HG03097 (cell line): ENCODE results near the gene FAM111A.

Source experiments
- ATAC-seq: cut with Tn5 transposase; IDR thresholded peaks from one replicate; pipeline ENCODE4 v1.9.1; 2021; ENCODE audit not compliant: unreplicated experiment, low FRiP score

FAM111A gene

DNA sequence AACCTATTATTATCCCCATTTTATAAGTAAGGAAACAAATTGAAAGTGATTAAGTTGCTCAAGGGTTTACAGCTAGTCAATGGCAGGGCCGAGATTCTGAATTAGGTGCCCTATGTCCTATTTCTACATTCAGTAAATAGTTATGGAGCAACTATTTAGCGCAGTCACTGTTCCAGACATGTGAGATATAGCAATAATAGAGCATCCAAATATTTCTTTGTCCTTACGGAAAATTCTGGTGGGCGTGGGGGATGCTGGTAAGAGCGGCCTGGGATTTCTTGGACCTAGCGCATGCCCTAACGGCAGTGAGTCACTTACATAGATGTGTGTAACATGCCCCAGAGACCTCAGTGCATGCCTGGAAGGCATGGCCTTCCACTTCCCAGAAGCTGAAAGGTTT lies 33.7 kb downstream of the FAM111A start:
- ATAC-seq: no peak

DNA sequence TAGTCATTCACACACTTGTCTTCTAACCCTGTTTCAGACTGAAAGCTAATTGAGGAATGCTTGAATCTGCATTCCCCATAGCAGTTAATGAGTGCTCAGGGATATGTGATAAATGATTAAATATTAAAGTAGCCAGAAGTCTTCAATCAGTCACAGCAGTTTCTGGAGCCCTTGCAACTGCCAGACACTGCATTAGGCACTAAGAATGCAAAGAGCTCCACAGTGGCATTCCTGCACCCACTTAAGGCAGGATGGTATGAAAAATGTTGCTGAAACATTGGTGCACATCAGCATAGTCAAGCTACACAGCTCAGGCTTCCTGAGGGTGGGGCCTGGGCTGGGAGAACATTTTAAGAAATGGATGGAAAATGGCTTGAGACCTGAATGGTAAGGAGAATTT lies 35.7 kb downstream of the FAM111A start:
- ATAC-seq: no peak

DNA sequence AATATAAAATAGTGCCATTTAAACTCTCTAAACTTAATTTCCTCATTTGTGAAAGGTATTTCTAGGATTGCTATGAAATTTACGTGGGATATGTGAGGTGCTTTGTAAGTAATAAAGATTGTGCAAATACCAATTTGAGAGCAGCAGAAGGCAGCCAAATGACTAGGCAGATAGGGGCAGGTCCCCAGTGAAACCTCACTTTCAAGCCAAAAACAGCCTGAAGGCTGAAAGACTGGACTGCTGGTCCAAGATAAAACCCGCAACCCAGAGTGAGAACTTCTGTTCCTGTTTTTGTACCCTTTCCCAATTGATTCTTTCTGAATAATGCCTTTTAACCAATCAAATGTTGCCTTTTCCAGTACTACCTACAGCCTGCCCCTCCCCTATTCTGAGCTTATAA lies 36.5 kb downstream of the FAM111A start:
- no peak for ATAC-seq

DNA sequence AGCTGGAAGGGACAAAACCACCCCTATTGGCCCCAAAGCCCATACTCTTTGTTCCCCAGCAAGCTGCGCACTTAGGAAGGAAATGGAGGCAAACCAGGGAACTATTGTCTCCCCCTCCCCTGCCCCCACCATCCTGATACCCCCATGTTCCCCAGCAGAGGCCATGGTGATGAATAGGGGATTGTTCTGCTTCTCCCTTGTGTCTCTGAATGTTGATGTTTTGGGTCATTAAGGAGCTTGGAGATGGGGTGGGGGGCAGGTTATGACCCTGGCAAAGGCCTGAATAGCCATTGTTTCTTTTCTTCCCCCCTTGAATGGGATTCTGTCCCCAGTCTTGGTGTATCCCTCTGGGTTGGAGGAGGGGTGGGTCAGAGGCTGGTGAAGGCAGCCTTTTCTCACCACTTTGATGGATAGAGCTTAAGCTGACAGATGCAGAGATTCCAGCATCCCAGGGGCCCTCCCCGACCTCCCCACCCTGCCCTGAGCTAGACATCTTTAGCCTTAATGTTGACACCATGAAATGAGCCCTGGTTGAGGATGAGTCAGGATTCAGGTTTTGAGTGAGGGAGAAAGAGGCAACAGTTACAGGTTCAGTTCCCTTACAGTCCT lies 37.6 kb downstream of the FAM111A start:
- ATAC-seq: no peak

DNA sequence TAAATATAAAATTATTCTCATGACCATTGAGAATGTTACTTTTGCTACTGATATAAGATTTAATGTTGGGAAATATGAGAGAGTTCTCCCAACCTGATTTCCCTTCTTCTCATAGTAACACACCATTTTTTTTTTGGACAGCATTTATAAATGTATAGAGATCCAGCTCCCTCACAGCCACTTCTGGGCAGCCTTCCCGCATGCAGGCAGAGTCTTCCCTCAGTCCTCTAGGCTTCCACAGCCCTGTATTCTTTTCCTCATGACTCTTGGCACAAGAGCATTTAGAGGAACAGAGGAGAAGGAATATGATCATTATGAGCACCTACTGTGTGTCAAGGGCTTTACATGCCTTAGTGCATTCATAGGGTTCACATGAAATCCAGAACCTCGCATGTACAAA lies 38.3 kb downstream of the FAM111A start:
- ATAC-seq: no peak

DNA sequence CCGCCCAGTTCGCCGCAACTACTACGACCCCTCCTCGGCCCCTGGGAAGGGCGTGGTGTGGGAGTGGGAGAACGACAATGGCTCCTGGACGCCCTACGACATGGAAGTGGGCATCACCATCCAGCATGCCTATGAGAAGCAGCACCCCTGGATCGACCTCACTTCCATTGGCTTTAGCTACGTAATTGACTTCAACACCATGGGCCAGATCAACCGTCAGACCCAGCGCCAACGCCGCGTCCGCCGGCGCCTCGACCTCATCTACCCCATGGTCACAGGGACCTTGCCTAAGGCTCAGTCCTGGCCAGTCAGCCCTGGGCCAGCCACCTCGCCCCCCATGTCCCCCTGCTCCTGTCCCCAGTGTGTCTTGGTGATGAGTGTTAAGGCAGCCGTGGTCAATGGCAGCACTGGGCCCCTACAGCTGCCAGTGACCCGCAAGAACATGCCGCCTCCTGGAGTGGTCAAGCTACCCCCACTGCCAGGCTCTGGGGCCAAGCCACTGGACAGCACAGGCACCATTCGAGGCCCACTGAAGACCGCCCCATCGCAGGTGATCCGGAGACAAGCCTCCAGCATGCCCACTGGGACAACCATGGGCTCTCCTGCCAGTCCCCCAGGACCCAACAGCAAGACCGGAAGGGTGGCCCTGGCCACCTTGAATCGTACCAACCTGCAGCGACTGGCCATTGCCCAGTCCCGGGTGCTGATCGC lies 39.2 kb downstream of the FAM111A start:
- ATAC-seq: no peak

DNA sequence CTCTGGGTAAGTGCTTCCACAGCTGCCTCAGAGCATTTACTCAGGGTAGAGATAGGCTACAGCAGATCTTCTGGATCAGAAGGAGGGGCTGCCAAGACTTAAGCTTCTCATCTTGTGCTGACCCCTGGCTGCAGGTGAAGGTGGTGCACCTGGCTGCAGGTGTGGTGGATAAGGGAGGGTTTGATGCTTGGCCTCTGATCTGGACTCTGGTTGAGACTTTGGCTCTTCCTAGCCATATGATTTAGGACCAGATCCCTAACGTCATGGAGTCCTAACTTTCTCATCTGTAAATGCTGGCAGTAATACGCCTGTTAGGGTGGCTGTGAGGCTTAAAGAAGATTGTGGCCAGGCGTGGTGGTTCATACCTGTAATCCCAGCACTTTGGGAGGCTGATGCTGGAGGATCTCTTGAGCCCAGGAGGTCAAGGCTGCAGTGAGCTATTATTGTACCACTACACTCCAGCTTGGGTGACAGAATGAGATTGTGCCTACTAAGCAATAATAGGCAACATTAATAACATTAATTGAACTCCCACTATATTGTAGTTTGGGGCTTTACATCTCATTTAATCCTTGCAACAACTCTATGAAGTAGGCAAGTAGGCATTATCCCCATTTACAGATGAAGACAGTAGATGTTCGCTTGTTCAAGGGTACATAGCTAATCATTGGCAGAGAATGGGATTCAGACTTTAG lies 39.9 kb downstream of the FAM111A start:
- no peak for ATAC-seq

DNA sequence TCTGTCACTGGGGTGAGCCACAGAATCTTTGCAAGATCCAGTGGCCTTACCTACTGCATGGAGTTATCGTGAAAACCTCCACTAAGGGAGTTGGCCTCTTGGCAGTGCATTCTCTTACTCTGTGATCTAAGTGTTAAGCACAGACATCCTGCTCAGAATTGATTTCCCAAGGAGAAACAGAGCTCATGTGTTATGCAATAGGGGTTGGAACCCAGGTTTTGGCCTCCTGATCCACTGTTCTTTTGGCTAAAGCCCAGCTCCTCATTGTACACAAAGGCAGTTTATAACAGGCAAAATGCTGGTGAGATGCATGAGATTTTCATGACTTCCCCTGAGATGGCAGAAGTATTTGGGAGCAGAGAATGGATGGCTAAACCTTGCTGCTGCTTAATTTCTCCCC lies 41.1 kb downstream of the FAM111A start:
- no peak for ATAC-seq

DNA sequence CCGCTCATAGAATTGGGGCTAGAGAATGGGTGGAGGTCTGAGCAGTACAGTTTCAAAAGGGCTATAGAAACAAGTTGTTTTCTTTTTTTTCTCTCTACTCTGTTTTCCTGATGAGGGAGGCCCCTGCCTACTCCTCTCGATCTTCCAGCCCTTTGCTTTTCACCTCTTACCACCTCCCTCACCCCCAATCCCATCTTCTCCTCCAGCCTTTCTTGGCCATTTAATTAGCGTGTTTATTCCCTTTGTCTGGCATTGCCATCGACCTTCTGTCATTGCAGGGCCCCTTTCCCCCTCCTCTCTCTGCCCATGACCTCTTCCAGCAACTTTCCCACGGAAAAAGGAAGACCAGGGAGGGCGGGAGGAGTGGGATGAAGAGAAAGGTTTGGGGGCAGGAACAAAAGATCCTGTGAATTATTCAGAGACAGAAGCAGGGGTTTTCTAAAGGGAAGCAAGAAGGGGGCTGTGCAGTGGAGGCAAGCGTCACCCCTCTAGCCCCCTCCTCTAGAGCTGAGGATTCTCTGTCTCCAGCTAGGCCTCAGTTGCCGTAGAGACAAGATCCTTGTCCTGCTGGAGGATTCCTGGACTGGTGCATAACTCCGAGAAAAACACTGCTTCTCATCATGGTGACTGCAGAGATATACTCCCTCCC lies 42.2 kb downstream of the FAM111A start:
- ATAC-seq: no peak

DNA sequence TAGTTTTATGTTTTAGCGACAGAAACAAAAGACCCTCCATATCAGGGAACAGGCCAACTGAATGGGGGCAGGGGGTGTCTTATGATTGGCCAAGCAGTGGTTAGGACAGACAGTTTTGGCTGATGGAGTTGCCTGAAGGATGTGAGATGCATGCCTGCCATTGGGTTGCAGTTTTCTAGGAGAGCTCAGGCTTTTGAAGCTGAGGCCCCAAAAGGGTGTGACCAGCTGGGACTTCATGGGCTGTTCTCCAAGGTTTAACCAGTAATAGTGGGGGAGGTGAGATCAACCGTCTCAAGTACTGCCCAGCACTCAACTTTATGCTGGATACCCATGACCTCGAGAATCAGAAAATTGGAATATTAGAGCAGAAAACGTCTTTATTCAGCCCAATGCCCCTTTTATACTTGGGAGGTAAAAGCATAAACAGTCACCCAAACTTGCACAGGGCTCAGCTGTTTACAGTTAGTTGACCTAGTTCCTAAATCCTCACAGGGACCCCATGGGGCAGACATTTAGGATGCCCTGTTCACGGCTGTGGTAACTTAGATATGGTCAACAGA lies 42.8 kb downstream of the FAM111A start:
- ATAC-seq: no peak

DNA sequence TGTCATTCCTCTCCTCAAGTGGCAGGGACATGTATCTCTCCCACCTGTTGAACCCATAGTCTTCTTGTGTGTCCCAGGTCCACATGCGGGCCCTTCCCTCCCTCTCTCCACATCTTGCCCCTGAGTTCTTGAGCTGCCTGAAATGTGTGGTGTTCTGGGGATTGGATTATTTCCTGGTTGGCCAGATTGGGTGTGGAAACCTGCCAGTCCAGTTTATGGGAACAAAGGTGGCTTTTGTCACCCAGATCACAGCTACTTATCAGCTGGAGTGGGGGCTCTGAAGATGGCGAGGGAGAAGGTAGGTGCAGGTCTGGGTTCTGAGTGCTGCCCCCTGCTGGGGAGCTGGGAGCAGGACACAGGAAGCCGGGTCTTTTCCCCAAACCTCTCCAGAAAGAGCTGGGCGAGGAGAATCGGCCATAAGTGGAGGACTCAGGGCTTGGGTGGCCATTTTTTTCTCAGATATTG lies 43.5 kb downstream of the FAM111A start:
- ATAC-seq: no peak

DNA sequence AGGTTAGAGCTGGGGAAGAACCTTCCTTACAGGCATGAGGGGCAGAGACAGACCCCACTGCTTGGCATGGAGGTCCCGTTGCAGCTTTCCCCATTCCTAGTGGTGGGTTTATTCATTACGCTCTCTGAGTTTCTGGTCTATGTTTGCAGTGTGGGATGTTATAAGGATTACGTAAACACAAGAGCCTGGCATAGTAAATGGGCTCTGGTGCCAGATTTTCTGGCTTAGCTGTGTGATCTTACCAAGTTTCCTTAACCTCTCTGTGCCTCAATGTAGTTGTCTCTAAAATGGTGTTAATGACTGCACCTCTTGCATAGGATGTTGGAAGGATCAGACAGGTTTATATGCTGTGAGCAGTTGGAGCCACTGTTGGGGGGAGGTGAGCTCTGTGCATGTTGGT lies 44.4 kb downstream of the FAM111A start:
- ATAC-seq: no peak

DNA sequence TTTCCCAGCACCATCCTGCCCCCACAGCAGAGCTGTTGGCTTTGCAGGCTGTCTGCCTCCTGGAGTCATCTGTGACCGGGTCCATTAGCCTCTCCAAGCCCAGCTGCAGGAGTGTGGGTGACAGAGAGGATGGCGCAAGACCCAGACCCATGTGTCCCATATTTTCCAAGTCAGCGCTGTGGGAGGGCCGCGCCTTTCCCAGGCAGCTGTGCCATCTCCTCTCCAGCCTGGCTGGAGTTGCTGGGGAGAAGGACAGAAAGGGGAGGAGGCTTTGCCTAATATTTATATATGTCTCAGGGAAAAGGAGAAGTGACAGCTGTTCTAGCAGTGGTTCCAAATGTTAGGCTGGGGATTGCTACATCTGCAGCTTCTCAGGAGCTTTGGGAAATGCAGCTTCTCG lies 44.9 kb downstream of the FAM111A start:
- ATAC-seq: no peak

DNA sequence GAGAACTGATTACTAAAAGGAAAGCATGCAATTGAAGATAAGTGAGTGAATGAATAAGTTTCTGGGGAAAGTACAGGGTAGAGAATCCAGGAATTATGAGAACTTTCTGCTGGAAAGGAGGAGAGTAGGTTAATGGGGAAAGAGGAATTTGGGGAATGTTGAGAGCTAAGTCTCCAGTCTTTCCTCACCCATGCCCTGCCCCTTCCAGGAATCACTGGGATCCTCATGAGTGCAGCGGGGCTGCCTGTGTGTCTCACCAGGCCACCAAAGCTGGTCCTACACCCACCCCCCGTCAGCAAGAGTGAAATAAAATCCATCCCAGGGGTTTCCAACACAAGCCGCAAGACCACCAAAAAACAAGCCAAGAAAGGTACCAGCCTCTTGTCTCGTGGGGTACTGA lies 46.3 kb downstream of the FAM111A start:
- no peak for ATAC-seq

DNA sequence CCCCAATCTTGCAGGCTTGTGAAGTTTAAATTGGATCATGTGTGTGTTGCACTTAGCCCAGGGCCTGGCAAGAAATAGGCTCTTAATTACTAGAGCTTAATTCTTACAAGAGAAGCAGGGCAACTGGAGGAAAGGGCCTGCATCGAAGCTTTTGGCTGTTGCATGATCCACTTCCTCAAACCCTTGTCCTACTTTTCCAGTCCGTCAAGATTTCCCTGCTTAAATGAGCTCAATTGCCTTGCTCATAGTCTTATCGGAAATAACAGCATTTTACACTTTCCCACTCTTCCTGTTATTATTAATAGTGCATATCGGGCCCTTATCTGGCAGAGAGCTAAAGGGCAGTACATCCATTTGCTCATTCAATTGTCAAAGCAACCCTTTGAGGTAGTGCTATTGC lies 47.3 kb downstream of the FAM111A start:
- ATAC-seq: no peak

DNA sequence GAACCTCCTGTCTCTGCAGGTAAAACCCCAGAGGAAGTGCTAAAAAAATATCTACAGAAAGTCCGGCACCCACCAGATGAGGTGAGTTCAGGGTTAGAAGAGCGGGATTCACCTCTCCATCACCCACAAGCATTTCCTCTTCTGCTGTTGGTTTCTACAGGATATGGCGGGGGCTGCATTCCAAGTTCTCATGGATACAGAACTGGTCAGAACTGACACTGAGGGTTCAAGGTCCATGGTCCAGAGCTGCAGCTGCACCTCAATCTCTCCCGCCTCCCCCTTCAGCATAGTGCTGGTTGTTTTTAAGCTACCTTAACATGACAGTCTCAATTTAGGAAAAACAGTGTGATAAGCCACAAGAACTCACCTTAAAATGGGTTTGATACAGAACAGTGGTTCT lies 48.4 kb downstream of the FAM111A start:
- no peak for ATAC-seq

DNA sequence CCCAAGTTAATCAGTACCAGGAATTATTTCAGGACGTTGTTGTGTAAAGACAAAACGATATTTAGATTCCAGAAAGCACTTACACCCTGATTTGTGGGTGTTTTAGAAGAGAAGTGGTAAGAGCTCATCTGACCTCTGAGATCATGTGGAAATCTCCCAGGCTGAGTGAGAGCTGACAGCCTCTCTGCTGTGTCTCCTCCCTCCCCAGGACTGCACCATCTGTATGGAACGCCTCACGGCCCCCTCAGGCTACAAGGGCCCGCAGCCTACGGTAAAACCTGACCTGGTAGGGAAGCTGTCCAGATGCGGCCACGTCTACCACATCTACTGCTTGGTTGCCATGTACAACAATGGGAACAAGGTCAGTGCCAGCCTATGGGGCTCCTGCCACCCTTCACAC lies 49.2 kb downstream of the FAM111A start:
- ATAC-seq: no peak

DNA sequence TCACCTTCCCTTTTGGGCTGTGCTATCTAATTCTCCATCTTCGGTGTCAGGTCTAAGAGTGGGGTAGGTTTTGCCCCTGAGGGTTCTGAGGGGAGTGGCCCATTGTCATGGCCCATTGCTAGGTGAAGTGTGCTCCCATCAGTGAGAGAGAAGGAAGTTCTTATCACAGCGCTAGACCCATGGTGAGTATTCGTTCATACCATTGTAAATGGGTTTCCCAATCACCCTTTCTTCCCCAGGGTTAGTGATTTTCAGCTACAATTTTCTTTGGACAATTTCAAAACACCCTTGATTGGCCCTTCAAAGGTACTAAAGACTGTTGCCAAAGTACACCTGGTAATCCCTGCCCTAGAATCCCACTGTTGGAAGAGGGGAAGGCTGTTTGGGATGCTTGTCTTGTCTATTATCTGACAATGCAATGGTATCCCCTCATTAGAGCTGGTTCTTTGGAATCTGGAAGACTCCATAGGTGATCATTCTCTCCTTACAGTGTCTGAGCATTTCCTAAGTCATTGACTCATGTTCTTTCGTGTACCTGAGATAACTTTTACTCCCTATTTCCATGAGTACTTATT lies 49.9 kb downstream of the FAM111A start:
- ATAC-seq: no peak

DNA sequence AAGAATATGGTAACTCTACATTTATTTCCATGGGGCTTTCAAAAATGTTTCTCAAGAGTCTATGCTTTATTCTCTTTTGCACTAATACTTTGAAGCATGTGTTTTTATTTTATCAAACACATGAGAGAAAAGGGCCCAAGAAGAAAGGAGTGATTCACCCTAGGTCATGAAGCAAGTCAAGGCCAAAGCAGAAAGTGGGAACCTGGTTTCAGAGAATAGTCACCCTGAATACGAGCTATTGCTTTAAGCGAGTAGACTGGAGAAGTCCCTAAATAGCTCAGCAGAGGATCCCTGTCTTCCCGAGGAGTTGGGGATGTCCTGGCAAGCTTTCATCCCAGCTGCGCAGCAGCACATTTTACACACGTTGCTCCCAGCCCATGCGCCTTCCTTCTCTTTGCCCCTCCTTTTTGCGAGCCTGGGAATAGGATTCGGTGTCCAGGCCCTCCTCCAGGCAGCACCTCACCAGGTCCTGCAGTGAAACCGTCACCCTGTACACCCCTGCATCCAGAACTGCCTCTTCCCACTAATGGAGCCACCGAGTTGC lies 51.0 kb downstream of the FAM111A start:
- ATAC-seq: no peak

DNA sequence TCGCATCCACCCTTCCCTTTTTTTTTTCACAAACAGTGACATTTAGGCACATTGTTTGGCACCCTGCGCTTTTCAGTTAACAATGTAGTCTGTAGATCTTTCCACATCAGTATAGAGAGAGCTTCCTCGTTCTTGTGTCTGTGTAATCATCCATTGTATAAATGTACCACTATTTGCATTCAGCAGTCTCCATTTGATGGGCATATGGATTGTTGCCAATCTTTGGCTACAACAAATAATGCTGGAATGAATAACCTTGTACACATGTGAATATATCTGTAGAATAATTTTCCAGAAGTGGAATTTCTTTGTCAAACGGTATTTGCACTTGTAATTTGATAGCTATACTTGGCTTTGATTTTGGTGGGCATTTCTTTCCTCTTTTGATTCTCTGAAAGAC lies 52.9 kb downstream of the FAM111A start:
- ATAC-seq: no peak

DNA sequence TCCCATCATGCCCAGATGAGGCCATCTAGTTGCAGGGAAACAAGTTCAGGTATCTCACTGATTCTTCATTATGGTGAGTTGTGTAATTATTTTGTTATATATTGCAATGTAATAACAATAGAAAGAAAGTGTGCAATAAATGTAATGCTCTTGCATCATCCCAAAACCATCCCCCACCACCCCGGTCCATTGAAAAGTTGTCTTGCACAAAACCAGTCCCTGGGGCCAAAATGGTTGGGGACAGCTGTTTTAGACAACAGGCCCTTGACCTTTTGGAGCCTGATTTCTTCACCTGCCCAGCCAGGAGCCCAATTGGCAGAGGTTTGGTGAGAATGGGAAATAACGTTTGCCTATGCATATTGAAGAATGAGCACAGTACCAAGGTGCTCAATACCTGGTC lies 54.1 kb downstream of the FAM111A start:
- no peak for ATAC-seq
